ENCODE data around the gene NTRK3. TPM values are rescaled to one million over a fixed set of nuclear protein-coding genes. Genes with fewer than 3 reads are reported as not detected.

The NTRK3 gene
- total and polyA plus RNA-seq, 2 of the 8 experiments (the other 6 are each of a cell fraction or from before 2014, with no cell fraction given) = 4.5 to 6.8 TPM

GRCh38 chr15:88207565-88207964 lies 49.0 kb downstream of the NTRK3 start:
- Histone ChIP-seq H2BK120ac (replicated peaks; ENCODE audit: low read depth, low read length) (no peak overlapping the region), H2AK5ac (ENCODE audit: low read depth, low read length) (no peak overlapping the region), H4K20me1 (replicated peaks in 1 of 2; ENCODE audit: control insufficient read depth in 1 of 2, insufficient read depth in 2 of 2, low read length in 2 of 2) (no peaks in the 10 kb centered on the region), H3K4me2 (ENCODE audit: insufficient read depth in 1 of 2, low read depth in 2 of 2, low read length in 2 of 2) (no peak overlapping the region), H2BK12ac (ENCODE audit: low read depth, low read length) (no peak overlapping the region), H3K79me2 (ENCODE audit: control insufficient read depth in 1 of 2, insufficient read depth in 2 of 2, low read length in 2 of 2) (no peaks in the 10 kb centered on the region), H4K91ac (replicated peaks; ENCODE audit: insufficient read length, low read length) (no peak overlapping the region), H3K18ac (ENCODE audit: extremely low read depth, low read length) (no peak overlapping the region), H3K27me3 (replicated peaks in 1 of 4; ENCODE audit: control insufficient read depth in 3 of 4, extremely low read depth in 1 of 4, insufficient read depth in 3 of 4, low read length in 3 of 4) (no peaks in the 10 kb centered on the region; a peak in 1 of 7 replicates), H3K23ac (ENCODE audit: insufficient read length) (no peak overlapping the region), H4K5ac (ENCODE audit: insufficient read length, low read depth, low read length) (no peak overlapping the region), H3K23me2 (ENCODE audit: low read depth, low read length) (no peaks in the 10 kb centered on the region), H3K9me3 (ENCODE audit: insufficient read depth in 2 of 2, low read depth in 1 of 2, low read length in 1 of 2) (no peaks in the 10 kb centered on the region), H3K9ac (replicated peaks in 1 of 4; ENCODE audit: extremely low read depth in 1 of 4, low read depth in 3 of 4, low read length in 3 of 4) (no peak overlapping the region), H3K4me3 (ENCODE audit: extremely low read depth in 1 of 4, insufficient read depth in 2 of 4, low read depth in 3 of 4, low read length in 4 of 4) (no peak overlapping the region), H3K79me1 (ENCODE audit: low read depth, low read length) (no peaks in the 10 kb centered on the region), H2AFZ (ENCODE audit: low read length) (no peak overlapping the region), H3K4me1 (replicated peaks in 1 of 4; ENCODE audit: control insufficient read depth in 3 of 4, insufficient read depth in 4 of 4, low read length in 3 of 4) (peaks cover 0 to 6% (median 4%) of the 10 kb centered on the region in 4 experiments; a peak in 2 of 7 replicates), H3K56ac (replicated peaks; ENCODE audit: insufficient read length, low read depth, low read length) (no peak overlapping the region), H3K4ac (replicated peaks; ENCODE audit: insufficient read length, low read depth, low read length) (no peak overlapping the region), H2BK5ac (ENCODE audit: low read depth, low read length) (no peak overlapping the region), H3K14ac (ENCODE audit: insufficient read length) (no peak overlapping the region), H2BK20ac (ENCODE audit: low read length) (no peak overlapping the region), H4K8ac (ENCODE audit: extremely low read depth, insufficient read depth, low read length) (no peak overlapping the region), H3K36me3 (ENCODE audit: control insufficient read depth in 2 of 4, insufficient read depth in 4 of 4, low read length in 3 of 4) (no peaks in the 10 kb centered on the region), H3K27ac (ENCODE audit: low read depth, low read length) (no peak overlapping the region), H2BK15ac (ENCODE audit: low read length) (no peak overlapping the region)
- WGBS, 2 experiments (ENCODE audit: extremely low coverage in 1 of 2, insufficient coverage in 1 of 2, insufficient read length in 1 of 2, insufficient replicate concordance in 2 of 2, low coverage in 1 of 2, low lambda C conversion rate in 2 of 2, missing lambda C conversion rate in 1 of 2) = 80% methylated on average over 2 of the region's 2 CpGs; no CpG with 5 or more reads in 1 of the 2 experiments
- CTCF ChIA-PET (ENCODE audit: partially characterized antibody) = interaction anchor here (0.9 to 4.2 kb wide), 7 partner anchors 9 to 287 kb away, joined by 3 to 20 read pairs (median 4); no protein-coding TSS in a partner anchor
- no peak for FAIRE-seq
- POLR2A ChIA-PET (ENCODE audit: partially characterized antibody) = interaction anchor here (1.1 kb wide), 1 partner anchor 10 kb away, joined by 3 read pairs; no protein-coding TSS in a partner anchor
- TF ChIP-seq KDM4A (IDR thresholded peaks at IDR 0.05; ENCODE audit: low read depth, low read length, severe bottlenecking) (no peak), EGR1 (IDR thresholded peaks at IDR 0.05; ENCODE audit: borderline replicate concordance, low read depth, low read length) (no peak), RFX5 (IDR thresholded peaks at IDR 0.05; ENCODE audit: borderline replicate concordance, low read depth, low read length) (no peak), EP300 (IDR thresholded peaks at IDR 0.05; ENCODE audit: borderline replicate concordance in 1 of 2, low read depth in 2 of 2, low read length in 2 of 2) (no peak), BACH1 (IDR thresholded peaks at IDR 0.05; ENCODE audit: low read length) (no peak), POLR2A (IDR thresholded peaks at IDR 0.05; ENCODE audit: control extremely low read depth in 1 of 2, low read depth in 2 of 2, low read length in 2 of 2) (no peak)
- no peak for DNase-seq (ENCODE audit: low read depth in 1 of 2, low spot score in 2 of 2)
